ENCODE results near the gene RIGI.

GRCh38 chr9:32571969-32572899, 46.2 kb upstream of the RIGI start:
- TF ChIP-seq CTCF (IDR thresholded peaks at IDR 0.05), result peak in 5 of 6 experiments; percentile 54 to 74 (median 69)
- no peak for TF ChIP-seq POLR2A (IDR thresholded peaks at IDR 0.05)

Measured in esophagus squamous epithelium (tissue), 4 donors.